Measurements from ENCODE around the gene SLC12A4.

GRCh38 chr16:67965668-67966548, 2.5 kb downstream of the SLC12A4 start:
- TF ChIP-seq, protein P1, sequence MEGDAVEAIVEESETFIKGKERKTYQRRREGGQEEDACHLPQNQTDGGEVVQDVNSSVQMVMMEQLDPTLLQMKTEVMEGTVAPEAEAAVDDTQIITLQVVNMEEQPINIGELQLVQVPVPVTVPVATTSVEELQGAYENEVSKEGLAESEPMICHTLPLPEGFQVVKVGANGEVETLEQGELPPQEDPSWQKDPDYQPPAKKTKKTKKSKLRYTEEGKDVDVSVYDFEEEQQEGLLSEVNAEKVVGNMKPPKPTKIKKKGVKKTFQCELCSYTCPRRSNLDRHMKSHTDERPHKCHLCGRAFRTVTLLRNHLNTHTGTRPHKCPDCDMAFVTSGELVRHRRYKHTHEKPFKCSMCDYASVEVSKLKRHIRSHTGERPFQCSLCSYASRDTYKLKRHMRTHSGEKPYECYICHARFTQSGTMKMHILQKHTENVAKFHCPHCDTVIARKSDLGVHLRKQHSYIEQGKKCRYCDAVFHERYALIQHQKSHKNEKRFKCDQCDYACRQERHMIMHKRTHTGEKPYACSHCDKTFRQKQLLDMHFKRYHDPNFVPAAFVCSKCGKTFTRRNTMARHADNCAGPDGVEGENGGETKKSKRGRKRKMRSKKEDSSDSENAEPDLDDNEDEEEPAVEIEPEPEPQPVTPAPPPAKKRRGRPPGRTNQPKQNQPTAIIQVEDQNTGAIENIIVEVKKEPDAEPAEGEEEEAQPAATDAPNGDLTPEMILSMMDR (IDR thresholded peaks at IDR 0.05; ENCODE audit: low read depth, low read length, missing input control): no peak
- TF ChIP-seq, protein P2, sequence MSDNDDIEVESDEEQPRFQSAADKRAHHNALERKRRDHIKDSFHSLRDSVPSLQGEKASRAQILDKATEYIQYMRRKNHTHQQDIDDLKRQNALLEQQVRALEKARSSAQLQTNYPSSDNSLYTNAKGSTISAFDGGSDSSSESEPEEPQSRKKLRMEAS (IDR thresholded peaks at IDR 0.05): no peak
- TF ChIP-seq TAF1 (conservative IDR thresholded peaks at IDR 0.05) (no peak), HNF4A (conservative IDR thresholded peaks at IDR 0.05) (no peak), EGR1 (IDR thresholded peaks at IDR 0.05; ENCODE audit: low read depth in 2 of 2) (no peak), ZBTB33 (IDR thresholded peaks at IDR 0.05) (no peak), GABPA (IDR thresholded peaks at IDR 0.05 in 1 of 2, conservative IDR thresholded peaks at IDR 0.05 in 1 of 2) (no peak), RAD21 (IDR thresholded peaks at IDR 0.05) (no peak), YY1 (IDR thresholded peaks at IDR 0.05) (no peak)
- TF ChIP-seq, protein P3, sequence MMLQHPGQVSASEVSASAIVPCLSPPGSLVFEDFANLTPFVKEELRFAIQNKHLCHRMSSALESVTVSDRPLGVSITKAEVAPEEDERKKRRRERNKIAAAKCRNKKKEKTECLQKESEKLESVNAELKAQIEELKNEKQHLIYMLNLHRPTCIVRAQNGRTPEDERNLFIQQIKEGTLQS (IDR thresholded peaks at IDR 0.05): no peak
- TF ChIP-seq, protein P4, sequence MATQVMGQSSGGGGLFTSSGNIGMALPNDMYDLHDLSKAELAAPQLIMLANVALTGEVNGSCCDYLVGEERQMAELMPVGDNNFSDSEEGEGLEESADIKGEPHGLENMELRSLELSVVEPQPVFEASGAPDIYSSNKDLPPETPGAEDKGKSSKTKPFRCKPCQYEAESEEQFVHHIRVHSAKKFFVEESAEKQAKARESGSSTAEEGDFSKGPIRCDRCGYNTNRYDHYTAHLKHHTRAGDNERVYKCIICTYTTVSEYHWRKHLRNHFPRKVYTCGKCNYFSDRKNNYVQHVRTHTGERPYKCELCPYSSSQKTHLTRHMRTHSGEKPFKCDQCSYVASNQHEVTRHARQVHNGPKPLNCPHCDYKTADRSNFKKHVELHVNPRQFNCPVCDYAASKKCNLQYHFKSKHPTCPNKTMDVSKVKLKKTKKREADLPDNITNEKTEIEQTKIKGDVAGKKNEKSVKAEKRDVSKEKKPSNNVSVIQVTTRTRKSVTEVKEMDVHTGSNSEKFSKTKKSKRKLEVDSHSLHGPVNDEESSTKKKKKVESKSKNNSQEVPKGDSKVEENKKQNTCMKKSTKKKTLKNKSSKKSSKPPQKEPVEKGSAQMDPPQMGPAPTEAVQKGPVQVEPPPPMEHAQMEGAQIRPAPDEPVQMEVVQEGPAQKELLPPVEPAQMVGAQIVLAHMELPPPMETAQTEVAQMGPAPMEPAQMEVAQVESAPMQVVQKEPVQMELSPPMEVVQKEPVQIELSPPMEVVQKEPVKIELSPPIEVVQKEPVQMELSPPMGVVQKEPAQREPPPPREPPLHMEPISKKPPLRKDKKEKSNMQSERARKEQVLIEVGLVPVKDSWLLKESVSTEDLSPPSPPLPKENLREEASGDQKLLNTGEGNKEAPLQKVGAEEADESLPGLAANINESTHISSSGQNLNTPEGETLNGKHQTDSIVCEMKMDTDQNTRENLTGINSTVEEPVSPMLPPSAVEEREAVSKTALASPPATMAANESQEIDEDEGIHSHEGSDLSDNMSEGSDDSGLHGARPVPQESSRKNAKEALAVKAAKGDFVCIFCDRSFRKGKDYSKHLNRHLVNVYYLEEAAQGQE (IDR thresholded peaks at IDR 0.05): no peak

Data from liver (tissue), 3 donors.